M059J (cell line): ENCODE measurements around the gene CYP2W1. TPM values are rescaled to one million over a fixed set of nuclear protein-coding genes. Genes with fewer than 3 reads are reported as not detected.
"Not testable (repeated sequence)": the region's sequence is repeated elsewhere in the genome, so short reads cannot be mapped to it uniquely, and the experiment has no call there.

Experiments used
- DNase-seq: peaks from one replicate; pipeline ENCODE4 v3.0.0-alpha.2; 2012; ENCODE audit warnings: low read depth
- total RNA-seq: library from RNA; depleted of rRNA; stranded (reverse); fragments of >200 nt; shearing (Covaris generic); gene quantifications from 2 replicates; pipeline ENCODE4 v1.2.3, GENCODE V29; 2014; rRNA removed

Gene CYP2W1, protein sequence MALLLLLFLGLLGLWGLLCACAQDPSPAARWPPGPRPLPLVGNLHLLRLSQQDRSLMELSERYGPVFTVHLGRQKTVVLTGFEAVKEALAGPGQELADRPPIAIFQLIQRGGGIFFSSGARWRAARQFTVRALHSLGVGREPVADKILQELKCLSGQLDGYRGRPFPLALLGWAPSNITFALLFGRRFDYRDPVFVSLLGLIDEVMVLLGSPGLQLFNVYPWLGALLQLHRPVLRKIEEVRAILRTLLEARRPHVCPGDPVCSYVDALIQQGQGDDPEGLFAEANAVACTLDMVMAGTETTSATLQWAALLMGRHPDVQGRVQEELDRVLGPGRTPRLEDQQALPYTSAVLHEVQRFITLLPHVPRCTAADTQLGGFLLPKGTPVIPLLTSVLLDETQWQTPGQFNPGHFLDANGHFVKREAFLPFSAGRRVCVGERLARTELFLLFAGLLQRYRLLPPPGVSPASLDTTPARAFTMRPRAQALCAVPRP
- not detected in 2 replicates for total RNA-seq

- no peak for DNase-seq
Observed at GRCh38 chr7:983004-983615, at the start of gene CYP2W1. Gene CYP2W1 (plus strand): TSS chr7:983181. CDS start chr7:983212, 31 bp downstream.

DNA sequence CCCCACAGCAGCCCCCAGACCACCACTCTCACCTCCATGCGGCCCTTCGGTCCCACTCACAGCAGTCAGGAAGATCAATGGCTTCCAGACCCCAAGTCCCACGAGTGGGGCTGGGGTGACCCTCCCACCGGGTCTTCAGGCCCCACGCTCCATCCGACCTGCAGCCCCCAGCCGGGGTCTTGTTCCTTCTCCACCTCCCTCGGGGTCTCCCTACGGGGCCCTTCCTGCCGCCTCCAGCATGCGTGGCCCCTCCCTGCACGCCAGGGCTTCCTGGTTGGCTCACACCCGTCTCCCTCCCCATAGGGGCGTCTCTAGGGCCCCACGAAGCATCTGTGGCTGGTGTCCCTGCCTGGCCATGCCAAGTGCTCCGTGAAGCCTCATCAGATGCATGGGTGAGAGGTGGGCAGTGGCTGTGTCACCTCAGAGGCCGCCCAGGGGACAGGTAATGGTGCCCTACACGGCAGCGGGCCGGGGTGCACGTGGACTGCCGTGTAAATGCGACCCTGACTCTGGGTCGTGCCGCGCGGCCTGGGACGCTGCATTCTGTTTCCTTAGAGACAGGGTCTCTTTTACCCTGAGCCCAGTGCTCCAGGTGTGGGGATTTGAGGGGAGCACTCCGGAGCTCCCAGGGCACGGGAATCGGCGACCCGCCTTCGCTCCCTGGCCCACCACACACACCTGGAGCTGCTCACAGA, 48.4 kb upstream of the CYP2W1 start:
- no peak for DNase-seq

DNA sequence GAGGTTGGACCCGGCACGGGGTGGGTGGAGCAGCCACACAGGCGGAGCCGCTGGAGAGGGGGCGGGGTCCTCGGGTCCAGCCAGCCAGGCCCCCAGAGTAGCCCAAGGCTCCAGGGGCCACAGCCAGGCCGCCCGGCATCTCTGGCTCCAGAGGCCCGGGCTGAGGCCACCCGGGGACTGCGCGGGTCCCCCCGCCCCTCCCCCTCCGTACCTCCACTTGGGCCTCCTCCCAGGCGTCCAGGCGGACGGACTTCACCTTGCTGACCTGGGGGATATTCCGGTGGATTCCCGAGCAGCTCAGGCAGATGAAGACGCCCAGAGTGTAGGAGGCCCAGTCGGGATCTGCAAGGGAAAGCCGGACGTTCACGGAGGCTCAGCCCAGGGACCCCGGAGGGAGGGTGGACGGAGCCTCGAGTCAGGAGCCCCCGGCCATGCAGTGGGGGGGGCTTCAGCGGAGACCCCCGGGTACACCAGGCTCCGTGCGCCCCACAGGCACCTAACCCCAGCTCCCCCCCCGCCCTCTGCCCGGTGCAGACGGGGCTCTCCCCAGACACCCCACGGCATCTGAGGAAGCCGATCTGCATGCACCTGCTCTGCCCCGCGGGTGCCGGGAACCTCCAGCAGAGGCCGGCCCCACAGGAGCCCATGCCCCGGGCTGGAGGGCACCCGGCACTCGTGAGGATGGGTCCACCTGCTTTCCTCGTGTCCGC, 47.7 kb upstream of the CYP2W1 start:
- DNase-seq: no peak

DNA sequence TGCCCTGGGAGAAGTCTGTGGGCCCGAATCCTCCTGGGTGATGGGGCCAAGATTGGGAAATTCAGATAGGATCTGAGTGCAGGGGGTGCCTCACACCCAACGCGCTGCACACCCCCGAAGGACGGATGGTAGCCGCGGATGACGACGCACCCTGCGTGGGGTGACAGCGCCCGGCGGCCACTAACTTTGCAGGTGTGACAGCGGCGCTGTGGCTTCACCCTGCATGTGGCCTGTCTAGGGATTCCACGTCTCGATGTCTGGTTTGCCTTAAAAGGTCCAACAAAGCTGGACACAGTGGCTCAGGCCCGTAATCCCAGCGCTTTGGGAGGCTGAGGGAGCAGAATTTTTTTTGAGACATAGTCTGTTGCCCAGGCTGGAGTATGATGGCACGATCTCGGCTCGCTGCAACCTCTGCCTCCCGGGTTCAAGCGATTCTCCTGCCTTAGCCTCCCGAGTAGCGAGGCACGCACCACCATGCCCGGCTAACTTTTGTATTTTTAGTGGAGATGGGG, 47.1 kb upstream of the CYP2W1 start:
- no peak for DNase-seq

GRCh38 chr7:936386-937054, 46.5 kb upstream of the CYP2W1 start:
- peak; percentile 70 for DNase-seq

- DNase-seq: no peak
Observed at GRCh38 chr7:937856-938484, 45.0 kb upstream of the CYP2W1 start.

DNA sequence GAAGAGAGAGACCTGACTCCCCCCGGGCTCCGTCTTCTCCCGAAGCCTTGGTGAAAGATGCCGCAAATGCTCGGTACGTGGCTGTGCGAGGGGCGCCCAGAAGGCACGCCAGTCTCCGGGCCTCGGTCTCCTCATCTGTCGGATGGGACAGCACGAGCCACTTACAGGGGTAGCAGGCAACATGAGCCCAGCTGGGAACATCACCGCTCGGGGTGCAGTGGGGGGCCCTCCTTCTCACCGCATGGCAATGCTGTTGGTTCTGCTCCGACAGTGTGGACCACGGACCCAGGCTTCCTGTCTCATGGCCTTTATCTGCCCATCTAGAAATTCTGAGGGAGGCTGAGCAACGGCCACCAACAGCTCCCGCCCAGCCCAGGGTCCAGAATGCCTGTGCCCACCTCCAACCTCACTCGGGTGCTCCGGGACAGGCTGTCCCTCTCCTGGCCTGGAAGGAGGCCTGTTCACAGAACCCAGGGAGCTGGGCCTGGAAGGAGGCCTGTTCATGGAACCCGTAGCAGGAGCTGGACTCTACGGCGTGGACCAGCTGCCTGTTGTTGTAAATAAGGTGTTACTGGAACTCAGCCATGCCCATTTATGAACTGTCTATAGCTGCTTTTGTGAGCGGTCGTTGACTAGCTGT, 44.3 kb upstream of the CYP2W1 start:
- no peak for DNase-seq

GRCh38 chr7:939843-940242, 43.1 kb upstream of the CYP2W1 start:
- no peak for DNase-seq

- no peak for DNase-seq
Observed at GRCh38 chr7:940599-941408, 42.2 kb upstream of the CYP2W1 start.

DNA sequence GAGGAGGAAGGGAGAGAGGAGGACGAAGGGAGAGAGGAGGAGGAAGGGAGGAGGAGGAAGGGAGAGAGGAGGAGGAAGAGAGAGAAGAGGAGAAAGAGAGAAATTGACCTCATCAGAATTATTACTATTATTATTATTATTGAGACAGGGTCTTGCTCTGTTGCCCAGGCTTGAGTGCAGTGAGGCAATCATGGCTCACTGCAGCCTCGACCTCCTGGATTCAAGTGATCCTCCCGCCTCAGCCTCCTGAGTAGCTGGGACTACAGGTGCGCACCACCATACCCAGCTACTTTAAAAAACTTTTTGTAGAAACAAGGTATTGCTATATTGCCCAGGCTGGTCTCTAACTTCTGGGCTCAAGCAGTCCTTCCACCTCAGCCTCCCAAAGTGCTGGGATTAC, 39.2 kb upstream of the CYP2W1 start:
- not testable (repeated sequence) for DNase-seq

DNA sequence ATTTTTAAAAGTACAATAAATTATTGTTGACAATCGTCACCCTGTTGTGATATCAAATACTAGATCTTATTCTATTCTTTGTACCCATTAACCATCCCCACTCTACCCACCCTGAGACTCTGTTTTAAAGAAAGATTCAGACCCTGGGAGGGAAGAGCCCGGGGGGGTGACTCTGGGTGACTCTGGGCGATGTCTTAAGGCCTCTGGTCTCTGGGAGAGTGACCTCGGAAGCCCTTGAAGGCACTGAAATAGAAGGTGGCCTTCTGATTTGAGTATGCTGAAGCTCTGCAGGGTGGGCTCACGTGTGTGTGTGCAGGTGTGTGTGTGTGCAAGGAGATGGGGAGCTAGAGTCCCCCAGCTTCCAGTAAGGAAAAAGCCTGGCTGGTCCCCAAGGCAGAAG, 38.2 kb upstream of the CYP2W1 start:
- no peak for DNase-seq

GRCh38 chr7:945147-945555, 37.8 kb upstream of the CYP2W1 start:
- no peak for DNase-seq

GRCh38 chr7:945556-946255, 37.3 kb upstream of the CYP2W1 start:
- DNase-seq: no peak

- DNase-seq: no peak
Observed at GRCh38 chr7:946256-946996, 36.6 kb upstream of the CYP2W1 start.

DNA sequence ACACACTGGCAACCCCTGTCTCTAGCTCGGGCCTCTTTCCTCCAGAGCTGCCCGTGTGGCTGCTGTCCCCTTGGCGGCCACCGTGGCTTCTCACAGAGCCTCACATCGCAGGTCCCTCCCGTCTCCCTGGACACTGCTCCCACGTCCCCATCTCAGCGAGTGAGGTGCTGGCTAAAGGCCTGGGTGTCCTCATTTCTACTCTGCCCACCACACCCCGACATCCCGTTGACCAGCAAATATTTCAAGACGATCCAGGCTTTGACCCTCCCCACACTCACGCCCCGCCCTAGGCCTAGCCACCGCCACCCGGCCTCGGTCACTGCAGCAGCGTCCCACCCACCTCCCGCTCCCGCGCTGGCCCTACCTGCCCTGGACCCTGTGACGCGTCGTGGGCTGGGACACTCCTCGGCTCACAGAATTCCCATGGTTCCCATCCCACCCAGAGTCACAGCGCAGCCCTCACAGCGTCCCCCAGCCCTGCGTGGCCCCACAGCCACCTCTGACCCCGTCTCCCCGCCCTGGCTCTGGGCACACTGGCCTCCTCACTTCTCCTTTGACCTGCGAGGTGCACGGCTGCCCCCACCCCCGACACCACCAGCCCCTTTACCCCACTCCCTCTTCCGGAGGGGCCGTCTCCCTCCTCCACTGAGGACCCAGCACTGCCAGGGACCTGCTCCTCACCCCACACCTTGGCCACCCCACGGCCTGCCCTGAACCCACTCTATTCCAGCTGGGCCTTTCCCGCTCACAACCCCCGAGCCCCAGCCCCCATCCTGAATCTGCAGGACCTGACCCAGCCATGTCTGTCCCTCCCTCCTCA, 35.4 kb upstream of the CYP2W1 start:
- no peak for DNase-seq

DNA sequence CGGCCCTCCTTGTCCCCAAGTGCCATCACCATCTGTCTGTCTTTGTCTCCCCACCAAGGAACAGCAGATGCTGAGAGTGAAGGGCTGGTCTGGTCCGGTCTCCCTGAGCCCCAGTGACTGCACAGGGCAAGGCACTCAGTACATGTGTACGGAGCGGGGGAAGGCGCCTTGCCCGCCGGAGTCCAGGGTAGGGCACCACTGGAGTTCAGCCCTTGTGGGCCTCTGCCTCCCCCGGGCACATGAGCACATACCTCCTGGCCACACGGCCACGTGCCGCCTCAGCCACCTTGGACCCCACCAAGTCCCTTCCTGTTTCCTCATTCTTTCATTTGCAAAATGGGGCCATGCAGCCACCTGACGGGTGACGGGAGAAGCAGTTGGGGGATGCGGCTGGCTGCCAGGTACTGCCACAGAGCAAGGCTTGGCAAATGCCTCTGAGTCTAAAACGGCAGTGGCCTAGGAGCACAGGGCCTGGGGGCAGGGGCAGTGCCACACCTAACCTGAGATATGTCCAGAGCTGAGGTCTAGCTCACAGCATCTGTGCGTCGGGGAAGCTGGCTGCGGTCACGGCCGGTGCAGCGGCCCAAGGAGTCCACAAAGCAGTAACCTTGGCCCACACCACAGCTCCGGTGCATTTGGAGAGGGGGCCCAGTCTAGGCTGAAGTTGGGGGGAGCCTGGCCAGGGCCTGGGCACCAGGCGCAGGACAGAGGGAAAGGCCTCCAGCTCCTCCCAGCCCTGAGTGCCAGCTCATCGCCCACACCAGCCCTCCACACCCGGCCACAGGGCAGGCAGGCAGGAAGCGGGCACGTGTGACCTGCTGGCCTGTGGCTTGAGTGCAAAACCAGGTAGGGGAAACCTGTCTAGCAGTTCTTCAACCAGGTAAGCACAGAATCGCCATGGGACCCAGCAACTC, 33.7 kb upstream of the CYP2W1 start:
- peak; percentile 27 for DNase-seq
